Islet of Langerhans (tissue), 1 donor: ENCODE measurements around the gene TLR9.

ENCODE experiments used
- FAIRE-seq: peaks from one replicate; lab custom pipeline; 2011; peaks lifted over from hg19 to GRCh38; lab: Jason Lieb, UNC

Gene TLR9

DNA sequence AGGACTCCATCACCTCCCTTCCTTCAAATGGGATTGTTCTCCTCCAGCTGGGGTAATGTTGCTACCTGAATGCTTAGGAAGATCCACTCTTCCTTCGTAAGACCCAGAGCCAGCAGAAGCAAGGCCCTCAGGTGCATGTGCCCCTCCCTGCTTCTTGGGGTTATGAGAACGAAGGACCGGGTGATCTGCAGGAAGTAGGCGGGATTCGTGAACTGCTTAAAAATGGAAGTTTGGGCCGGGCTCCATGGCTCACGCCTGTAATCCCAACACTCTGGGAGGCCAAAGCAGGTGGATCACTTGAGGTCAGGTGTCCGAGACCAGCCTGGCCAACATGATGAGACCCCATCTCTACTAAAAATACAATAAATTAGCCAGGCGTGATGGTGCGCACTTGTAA lies 8.0 kb downstream of the TLR9 start:
- no peak for FAIRE-seq

DNA sequence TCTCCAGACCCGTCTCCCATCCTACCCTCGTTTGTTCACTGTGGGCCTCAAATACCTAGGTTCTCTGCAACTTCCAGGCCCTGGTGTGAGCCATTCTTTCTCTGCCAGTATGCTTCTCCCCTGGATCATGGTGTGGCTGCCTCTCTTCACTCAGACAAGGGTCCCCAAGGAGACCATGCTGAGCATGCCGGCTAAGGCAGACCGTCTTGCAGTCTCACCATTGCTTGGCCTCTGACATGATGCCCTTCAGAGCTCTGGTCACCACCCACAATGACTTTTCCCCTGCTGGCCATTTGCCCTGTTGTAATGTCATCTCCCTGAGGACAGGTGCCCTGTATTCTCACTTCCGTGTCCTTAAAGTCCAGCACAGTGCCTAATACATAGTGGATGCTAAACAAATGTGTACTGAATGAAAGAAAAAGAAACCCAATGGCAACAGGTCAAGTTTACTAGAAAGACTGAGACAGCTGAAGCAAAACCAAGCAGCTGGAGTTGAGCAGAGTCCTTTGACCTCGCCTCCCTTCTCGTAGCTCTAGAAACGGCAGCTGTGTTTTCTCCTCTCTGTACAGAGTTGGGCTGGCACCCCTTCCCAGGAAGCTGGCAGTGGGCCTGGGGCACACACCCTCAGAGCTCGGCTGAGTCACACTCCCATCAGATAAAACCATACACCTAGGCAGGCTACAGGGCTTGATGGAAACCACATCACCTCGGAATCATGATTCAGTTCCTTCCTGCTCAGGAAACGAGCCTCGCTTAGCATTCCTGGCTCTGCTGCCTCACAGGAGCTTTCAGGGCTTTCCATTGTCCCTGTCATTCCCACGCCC lies 8.6 kb downstream of the TLR9 start:
- no peak for FAIRE-seq

DNA sequence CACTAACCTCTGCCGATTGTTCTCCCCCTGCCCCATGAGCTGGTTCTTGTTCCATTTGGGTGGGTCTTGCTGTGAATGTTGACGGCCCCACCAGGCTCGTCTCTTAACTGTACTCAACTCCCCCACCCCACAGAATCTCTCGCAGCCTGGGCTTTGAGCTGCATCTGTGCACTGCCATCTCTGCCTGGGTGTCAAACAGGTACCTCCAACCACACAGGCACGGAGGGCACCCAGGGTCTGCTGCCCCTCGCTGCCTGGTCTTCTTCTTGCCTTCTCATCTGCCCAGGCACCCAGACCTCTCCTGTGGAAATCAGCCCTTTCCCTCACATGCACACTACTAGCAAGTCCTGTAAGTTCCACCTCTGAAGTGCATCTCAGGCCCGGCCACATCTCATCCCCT lies 10.1 kb downstream of the TLR9 start:
- FAIRE-seq: no peak

DNA sequence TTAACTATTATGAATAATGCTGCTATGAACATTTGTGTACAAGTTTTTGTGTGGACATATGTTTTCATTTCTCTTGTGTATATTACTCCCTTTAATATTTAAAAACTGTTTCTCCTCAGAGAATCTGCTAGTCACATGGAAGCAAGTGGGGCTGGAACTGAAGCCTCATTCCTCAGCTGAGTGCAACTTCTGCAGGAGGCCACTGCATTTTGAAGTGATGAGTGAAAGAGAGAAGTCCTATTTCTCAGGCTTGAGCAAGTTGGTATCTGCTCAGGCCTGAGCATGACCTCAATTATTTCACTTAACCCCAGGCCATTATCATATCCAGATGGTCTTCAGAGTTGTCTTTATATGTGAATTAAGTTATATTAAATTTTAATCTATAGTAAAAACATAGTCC lies 11.5 kb downstream of the TLR9 start:
- FAIRE-seq: no peak

DNA sequence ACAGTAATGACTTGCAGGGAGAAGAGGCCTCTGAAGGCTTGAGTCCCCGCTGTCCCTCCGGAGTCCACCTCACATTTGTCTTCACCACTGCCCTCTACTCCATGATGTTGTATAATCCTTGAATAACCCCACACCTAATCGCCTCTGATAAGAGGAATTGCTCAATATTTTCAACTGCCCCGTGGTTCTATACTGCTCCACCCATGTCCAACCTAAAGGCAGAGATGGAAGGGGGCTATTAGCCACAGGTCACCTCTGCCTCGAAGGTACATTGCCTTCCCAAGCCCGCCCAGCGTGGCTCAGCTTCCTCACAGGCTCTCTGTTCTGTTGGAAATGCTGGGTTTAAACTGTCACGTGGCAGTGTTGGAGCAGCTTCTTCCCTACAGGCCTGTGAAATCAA lies 12.4 kb downstream of the TLR9 start:
- FAIRE-seq: no peak

DNA sequence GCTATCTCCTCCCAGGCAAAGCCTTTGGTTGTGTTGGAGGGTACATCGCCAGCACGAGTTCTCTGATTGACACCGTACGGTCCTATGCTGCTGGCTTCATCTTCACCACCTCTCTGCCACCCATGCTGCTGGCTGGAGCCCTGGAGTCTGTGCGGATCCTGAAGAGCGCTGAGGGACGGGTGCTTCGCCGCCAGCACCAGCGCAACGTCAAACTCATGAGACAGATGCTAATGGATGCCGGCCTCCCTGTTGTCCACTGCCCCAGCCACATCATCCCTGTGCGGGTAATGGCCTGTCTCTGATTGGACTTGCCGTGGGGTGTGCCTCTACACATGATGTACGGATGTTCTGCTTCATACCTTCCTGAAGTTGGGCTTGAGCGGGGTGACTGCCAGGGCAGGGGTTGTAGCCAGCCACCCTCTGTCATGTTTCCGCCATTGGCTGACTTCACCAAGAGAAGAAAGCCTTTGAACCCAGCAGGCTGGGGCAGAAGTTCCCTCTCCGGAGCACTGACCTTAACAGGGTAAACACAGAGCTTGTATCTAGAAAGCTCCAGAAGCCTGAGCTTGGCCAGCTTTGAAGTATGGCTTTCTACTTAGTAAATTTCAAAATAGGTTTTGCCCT lies 14.1 kb downstream of the TLR9 start:
- no peak for FAIRE-seq

DNA sequence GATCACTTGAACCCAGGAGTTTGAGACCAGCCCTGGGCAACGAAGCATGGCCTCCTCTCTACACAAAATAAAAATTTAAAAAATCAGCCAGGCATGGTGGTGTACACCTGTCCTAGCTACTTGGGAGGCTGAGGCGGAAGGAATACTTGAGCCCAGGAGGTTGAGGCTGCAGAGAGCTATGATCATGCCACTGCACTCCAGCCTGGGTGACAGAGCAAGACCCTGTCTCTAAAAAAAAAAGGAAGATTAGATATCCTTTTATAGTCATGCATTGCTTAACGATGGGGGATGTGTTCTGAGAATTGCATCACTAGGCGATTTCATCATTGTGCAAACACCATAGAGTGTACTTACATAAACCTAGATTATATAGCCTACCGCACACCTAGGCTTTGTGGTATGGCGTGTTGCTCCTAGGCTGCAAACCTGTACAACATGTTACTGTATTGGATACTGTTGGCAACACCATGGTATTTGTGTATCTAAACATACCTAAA lies 14.8 kb downstream of the TLR9 start:
- FAIRE-seq: no peak

DNA sequence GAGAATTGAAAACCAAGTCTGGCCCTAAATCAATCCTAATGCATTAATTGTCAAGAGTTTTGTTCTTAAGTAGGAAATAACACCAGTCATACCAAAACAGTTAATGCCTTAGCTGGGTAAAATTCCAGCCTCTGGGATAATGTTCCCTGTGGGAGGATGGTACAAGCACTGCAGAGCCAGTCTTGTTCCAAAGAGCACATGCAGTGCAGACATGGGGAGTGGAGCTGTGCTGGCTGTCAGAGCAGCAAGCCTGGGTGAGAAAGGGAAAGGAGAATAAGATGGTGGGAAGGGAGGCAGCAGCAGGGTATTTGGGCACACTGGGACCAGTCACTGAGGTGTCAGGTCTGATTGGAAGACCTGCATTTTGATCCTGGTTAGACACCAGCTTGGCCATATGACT lies 15.4 kb downstream of the TLR9 start:
- FAIRE-seq: no peak

DNA sequence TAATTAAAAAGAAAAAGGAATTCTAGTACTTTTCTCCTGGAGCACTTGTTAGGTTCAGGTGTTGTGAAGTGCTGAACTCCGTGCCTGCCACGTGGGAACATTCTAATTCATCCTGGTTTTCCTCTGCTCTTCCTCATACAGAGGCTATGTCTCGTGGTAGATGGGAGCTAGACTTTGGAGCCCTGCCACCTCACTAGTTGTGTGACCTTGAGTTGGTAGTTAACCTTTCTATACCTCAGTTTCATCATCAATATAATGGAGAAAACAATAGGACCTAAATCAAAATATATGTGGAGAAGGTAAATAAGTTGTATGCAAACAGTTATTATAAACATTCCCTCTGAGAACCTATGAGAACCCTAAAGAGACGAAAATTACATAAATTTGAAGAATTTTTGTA lies 16.9 kb downstream of the TLR9 start:
- FAIRE-seq: no peak

DNA sequence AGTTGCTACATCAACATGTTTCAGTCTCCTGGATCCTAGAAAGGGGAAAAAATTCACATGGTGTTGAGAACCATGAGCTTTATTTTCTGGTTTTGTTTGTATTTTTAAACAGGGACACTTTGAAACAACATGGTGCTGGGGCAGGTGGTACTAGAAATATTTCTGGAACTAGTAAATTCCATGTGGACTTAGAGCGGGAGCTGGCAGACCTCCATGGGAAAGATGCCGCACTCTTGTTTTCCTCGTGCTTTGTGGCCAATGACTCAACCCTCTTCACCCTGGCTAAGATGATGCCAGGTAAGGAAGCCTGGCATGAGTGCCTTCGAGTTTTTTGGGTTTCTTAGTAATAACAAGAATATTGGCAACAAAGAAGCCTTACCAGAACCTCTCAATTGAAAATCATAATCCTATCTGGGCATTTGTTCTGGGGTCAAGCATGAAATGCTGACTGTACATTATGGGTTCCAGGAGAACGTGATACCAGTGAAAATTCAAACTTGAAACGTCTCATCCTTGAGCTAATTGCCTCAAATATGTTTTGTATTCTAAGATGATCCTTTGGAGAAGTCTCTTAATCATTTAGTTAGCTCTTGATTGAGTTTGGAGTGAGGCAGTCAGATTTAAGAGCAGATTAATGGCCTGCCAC lies 19.6 kb downstream of the TLR9 start:
- no peak for FAIRE-seq

DNA sequence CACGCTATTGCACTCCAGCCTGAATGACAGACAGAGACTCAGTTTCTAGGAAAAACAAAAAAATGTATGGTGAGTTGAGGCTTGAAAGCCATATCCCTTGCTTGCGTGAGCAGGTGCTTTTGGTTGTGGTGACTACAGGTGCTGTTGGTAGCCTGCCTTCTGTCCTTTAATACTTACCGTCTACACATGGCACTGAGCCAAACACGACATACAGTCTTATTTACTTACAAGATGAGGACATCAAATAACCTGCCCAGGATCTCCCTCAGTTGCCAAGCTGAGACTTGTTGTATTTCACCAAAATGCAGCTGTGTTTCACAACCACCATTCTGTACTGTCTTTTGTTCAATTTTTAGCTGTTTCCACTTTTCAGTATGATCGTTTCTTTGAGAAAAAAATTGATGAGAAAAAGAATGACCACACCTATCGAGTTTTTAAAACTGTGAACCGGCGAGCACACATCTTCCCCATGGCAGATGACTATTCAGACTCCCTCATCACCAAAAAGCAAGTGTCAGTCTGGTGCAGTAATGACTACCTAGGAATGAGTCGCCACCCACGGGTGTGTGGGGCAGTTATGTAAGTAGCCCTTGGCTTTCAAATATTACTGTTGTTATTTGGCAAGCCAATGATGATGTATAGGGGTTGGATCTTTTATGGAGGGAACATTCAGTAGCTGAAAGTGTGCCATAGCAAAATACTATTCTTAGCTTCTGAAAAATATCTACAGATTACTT lies 20.9 kb downstream of the TLR9 start:
- FAIRE-seq: peak; percentile 79

DNA sequence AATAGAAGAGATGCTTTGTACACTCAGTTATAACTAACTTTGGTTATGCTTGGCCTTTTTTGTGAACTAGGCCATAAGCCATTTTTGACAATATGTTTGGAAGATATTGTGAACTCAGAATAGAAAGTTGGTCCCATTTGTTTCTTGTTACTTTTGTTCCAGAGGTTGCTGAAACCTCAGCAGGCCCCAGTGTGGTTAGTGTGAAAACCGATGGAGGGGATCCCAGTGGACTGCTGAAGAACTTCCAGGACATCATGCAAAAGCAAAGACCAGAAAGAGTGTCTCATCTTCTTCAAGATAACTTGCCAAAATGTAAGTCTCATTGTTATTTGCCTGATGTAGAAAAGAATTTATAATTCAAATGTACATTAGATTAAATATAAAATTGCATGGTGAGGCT lies 21.7 kb downstream of the TLR9 start:
- FAIRE-seq: no peak

DNA sequence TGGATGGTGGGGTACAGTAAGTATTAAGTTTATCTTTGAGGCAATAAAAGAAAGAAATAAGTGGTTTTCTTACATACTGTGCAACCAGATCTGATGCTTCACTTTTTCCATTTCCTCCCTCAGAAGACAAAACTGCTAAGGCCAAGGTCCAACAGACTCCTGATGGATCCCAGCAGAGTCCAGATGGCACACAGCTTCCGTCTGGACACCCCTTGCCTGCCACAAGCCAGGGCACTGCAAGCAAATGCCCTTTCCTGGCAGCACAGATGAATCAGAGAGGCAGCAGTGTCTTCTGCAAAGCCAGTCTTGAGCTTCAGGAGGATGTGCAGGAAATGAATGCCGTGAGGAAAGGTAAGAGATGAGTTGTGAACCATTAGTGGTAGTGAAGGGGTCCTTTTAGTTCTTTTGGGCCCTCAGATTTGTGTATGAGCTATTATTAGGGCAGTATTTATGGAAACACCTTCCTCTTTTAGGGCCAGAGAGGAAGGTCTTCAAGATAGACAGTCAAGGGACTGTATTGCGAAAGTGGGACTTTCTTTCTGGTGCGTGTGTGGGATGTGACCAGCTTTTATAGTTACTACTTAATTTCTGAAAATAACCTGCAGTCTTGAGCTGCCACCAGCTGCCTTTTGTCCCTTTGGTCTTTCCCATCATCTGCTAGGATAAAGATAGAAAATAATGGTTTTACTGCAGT lies 22.9 kb downstream of the TLR9 start:
- FAIRE-seq: peak; percentile 56

DNA sequence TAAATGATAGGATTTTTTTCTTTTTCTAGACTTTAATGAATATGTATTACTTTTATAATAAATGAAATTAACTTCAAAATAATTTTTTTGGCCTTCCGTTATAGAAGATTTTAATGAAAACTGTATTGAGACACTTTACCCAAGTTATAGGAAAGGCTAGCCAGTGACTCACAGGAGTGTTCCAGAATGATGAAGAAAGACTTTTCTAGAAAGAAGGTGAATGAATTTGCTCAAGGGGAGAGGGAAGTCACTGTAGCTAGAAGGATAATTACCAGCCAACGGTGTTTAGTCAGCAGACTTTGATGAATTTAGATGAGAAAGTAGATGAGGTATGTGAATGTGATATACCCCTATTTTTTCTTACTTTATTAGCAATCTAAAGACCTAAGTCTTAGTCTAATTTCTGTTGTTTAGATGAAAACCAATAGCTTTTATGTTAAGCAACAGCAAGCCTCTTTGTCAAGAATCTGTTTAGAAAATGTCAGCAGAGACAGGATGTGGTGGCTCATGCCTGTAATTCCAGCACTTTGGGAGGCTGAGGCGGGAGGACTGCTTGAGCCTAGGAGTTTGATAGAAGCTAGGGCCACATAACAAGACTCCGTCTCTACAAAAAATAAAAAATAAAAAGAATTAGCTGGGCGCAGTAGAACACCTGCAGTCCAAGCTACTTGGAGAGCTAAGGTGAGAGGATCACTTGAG lies 24.3 kb downstream of the TLR9 start:
- peak; percentile 88 for FAIRE-seq

DNA sequence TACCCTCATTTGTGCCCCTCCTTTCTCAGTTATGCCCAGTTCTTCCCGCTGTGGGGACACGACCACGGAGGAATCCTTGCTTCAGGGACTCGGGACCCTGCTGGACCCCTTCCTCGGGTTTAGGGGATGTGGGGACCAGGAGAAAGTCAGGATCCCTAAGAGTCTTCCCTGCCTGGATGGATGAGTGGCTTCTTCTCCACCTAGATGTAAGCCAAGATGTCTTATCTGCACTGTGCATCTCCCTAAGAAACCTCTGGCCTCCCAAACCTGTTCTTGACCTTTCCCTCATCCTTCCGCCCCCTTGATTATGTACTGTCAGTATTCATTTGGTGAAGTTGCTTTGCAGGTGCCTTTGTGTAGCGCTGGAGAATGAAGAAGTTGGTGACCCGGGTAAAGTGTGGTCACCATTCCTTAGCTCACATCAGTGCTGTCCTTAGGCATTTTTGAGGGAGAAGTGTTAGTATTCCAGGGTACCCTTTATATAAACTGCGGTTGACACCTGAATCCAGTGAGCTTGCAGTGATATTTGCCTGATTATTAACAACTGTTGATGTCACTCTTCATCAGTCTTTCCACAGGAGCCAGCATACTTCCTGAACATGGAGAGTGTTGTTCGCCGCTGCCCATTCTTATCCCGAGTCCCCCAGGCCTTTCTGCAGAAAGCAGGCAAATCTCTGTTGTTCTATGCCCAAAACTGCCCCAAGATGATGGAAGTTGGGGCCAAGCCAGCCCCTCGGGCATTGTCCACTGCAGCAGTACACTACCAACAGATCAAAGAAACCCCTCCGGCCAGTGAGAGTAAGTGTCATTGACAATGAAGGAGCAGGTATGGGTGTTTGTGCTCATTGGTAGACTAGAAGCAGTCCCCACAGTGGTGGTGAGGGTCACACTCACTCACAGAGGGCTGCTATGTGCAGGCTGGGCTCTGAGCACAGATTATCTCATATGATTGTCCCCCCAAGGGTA lies 26.5 kb downstream of the TLR9 start:
- FAIRE-seq: no peak

DNA sequence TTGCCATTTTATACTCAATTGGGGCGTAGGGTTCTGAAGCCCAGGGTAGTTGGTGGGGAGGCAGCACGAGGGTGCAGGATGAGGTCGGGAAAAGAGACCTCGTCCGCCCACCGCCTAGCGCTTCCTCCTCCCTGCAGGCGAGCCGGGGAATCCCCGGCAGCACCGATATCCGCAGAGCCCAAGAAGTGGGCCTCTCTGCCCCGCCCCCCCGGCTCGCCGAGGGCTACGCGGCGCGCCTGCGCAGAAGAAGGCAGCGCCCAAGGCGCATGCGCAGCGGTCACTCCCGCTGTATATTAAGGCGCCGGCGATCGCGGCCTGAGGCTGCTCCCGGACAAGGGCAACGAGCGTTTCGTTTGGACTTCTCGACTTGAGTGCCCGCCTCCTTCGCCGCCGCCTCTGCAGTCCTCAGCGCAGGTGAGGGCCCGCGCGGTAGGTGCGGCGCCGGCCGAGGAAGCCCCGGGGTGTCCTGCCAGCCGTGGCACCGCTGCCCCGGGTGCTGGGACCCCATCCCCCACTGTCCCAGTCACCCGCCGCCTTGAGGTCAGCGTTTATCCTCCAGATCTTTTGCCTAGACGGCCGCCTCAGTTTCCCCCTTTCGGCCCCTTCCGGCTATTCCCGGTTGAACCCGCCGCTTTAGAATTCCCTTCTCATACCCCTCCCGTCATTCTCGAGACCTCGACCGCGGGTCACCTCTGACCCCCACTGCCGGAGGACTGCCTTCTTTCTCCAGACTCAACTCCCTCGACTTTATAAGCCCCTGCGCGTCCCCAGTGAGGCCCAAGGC lies 27.4 kb downstream of the TLR9 start, which contains the start of gene ALAS1:
Gene ALAS1 (plus strand): TSS at position 319 of the 784 bp plus-strand sequence. CDS start 1,082 bp downstream, outside the sequence.
- no peak for FAIRE-seq

DNA sequence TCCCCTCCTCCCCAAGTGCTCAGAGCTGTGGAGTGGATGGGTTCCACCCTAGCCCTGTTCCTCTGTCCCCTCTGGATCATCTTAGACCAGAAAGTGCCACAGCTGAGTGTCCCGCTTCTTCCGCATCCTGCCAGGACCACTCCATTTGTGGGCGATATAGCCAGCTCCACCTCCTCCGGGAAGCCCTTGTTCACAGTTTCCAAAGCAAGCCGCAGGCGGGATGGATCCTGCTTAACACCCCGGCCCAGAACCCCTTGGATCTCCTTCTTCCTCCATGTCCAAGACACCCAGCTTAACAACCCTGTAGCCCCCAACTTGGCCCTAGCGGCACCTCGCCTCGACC lies 28.0 kb downstream of the TLR9 start:
- no peak for FAIRE-seq

DNA sequence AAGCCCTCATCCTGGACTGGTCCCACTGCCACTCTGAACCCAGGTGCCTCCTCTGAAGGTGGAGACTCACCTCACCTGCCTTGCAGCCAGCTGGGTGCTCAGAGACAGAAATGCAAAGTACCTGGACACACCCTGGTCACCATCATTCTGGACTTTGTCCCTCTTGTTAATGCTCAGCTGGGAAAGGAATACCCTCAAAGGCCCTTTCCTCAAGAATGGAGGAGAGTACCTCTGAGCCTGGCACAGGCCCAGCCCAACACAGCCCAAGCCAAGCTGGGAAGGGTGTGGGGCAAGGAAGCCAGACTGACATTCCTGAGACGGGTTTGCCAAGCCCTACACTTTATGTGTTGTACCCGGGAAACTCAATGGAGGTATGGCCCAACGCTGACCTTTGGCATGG lies 28.5 kb downstream of the TLR9 start:
- no peak for FAIRE-seq

DNA sequence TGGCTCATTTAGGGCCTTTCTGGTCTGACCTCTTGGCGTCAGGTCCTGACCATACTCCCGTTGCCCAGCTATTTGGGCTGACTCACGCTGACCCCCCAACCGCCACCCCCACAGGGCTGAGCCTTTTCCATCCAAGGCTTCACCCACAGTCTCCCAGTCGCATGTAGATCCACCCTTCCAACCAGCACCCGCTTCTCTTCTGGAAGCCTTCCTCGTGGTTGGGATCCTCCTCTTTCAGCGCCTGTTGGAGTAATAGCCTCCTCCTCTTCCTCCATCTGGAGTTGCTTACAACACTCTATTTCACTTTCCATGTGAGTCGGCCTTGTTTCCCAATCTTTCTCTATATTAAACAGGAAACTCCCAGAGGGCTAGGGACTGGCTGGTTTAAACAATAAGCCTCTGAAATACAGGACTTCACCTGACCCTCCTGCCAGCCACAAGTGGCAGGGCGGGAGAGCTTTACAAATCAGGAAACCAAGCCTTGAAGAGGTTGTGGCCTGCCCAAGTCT lies 29.6 kb downstream of the TLR9 start:
- FAIRE-seq: no peak
